DOHH2 (cell line): ENCODE data around the gene YPEL5.
"Not testable (repeated sequence)": the region's sequence is repeated elsewhere in the genome, so short reads cannot be mapped to it uniquely, and the experiment has no call there.

Experiments used
- H3F3A ChIP-seq: fragments of 200-600 bp; sonication (generic), shearing (Covaris generic); 2 replicates; pipeline ENCODE4 v1.6.0; 2016; ENCODE audit warnings: antibody characterized with exemption, mild to moderate bottlenecking; ENCODE audit not compliant: control insufficient read depth, insufficient read depth
- H3K27ac ChIP-seq: fragments of 200-600 bp; sonication (generic); 2 replicates; pipeline ENCODE4 v1.5.1; 2014; ENCODE audit warnings: low read depth, mild to moderate bottlenecking, low read length, moderate library complexity
- H3K27me3 ChIP-seq: fragments of 200-600 bp; sonication (generic); 2 replicates; pipeline ENCODE4 v1.6.1; 2014; ENCODE audit warnings: mild to moderate bottlenecking, low read length, mixed read lengths; ENCODE audit not compliant: control insufficient read depth
- H3K36me3 ChIP-seq: fragments of 200-600 bp; sonication (generic); 2 replicates; pipeline ENCODE4 v1.6.1; 2014; ENCODE audit warnings: mild to moderate bottlenecking, low read length, moderate library complexity, mixed read lengths; ENCODE audit not compliant: control insufficient read depth
- H3K4me1 ChIP-seq: fragments of 200-600 bp; sonication (generic); 2 replicates; pipeline ENCODE4 v1.6.1; 2014; ENCODE audit warnings: mild to moderate bottlenecking, low read length, mixed read lengths; ENCODE audit not compliant: control insufficient read depth
- H3K4me2 ChIP-seq: fragments of 200-600 bp; sonication (generic); 2 replicates; pipeline ENCODE4 v1.6.0; 2014; ENCODE audit warnings: mild to moderate bottlenecking, low read length, moderate library complexity
- H3K4me3 ChIP-seq: fragments of 200-600 bp; sonication (generic); 2 replicates; pipeline ENCODE4 v1.5.1; 2014; ENCODE audit warnings: mild to moderate bottlenecking, low read length, mixed read lengths
- H3K79me2 ChIP-seq: fragments of 200-600 bp; sonication (generic); 2 replicates; pipeline ENCODE4 v1.6.1; 2014; ENCODE audit warnings: mild to moderate bottlenecking, low read length, mixed read lengths; ENCODE audit not compliant: control insufficient read depth
- H3K9me2 ChIP-seq: fragments of 200-600 bp; sonication (generic); replicated peaks from 2 replicates; pipeline ENCODE4 v1.6.1; 2014; ENCODE audit warnings: mild to moderate bottlenecking, low read length, mixed read lengths; ENCODE audit not compliant: control insufficient read depth
- H3K9me3 ChIP-seq: fragments of 200-600 bp; sonication (generic); 2 replicates; pipeline ENCODE4 v1.6.1; 2014; ENCODE audit warnings: antibody characterized with exemption, low read length, mixed read lengths; ENCODE audit not compliant: control insufficient read depth, insufficient read depth
- H4K20me1 ChIP-seq: fragments of 200-600 bp; sonication (generic); 2 replicates; pipeline ENCODE4 v1.6.0; 2014; ENCODE audit warnings: low read depth, mild to moderate bottlenecking, antibody characterized with exemption, low read length, moderate library complexity; ENCODE audit not compliant: control insufficient read depth, insufficient read depth
- EZH2phosphoT487 ChIP-seq: fragments of 200-600 bp; sonication (generic); IDR thresholded peaks from 2 replicates; pipeline ENCODE4 v1.6.1; 2017; ENCODE audit warnings: borderline replicate concordance, mild to moderate bottlenecking, antibody characterized with exemption, low read length, moderate library complexity, mixed read lengths
- TF ChIP-seq, protein P1 (sequence below): fragments of 200-600 bp; sonication (generic); IDR thresholded peaks from one replicate; pipeline ENCODE4 v1.5.1; 2014; ENCODE audit warnings: antibody characterized with exemption, mild to moderate bottlenecking, low read depth, low read length; ENCODE audit not compliant: poor library complexity, severe bottlenecking

The YPEL5 gene

DNA sequence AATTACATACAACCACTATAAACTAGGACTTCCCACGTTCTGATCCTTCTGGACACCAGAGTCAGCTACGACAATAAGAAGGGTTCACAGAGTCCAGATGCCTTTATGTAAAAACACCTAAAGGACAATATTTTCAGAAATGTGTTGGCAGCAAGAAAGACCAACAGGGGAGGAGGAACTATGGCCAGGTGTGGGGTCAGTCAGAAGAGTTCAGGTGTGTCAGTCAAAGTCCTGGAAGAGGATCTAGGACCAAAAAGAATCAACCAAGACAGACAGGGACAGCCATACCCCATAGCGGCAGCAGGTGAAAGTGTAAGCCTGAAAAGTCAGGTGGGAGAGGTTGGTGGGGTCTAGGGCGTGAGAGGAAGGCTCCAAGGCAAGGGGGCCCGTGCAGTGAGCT, 38.0 kb upstream of the YPEL5 start:
- Histone ChIP-seq H3K9me2 (no peaks in the 10 kb centered on the region), H3F3A (no peaks in the 10 kb centered on the region), H3K79me2 (no peaks in the 10 kb centered on the region), H3K27ac (no peak overlapping the region), H3K4me3 (no peak overlapping the region), H3K4me1 (no peaks in the 10 kb centered on the region), H4K20me1 (no peaks in the 10 kb centered on the region), H3K27me3 (0 out of 2 replicates have a peak, but pooled peaks cover 4% of the 10 kb centered on the region), H3K4me2 (no peak overlapping the region), H3K36me3 (no peaks in the 10 kb centered on the region), H3K9me3 (no peaks in the 10 kb centered on the region)
- no peak for TF ChIP-seq EZH2phosphoT487

DNA sequence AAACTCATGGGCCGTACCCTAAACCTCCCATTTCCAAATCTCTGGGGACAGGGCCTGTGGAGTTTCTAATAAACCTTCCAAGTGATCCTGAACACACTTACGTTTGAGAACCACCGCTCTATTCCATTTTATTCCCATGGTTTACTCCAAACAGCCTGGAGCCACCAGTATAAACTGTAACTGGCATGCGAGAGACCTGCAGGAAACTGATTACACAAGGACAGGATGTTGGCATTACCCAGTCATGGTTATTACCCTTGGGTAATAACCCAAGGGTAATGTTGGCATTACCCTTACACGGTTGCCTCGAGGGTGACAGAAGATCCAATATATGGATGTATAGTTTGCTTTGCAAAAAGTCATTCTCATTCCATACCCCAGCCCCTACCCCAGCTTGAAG, 37.0 kb upstream of the YPEL5 start:
- Histone ChIP-seq H3K9me3 (no peaks in the 10 kb centered on the region), H3K4me1 (no peaks in the 10 kb centered on the region), H3F3A (no peaks in the 10 kb centered on the region), H3K4me3 (no peak overlapping the region), H3K4me2 (no peak overlapping the region), H3K36me3 (no peaks in the 10 kb centered on the region), H4K20me1 (no peaks in the 10 kb centered on the region), H3K27ac (no peak overlapping the region), H3K27me3 (0 out of 2 replicates have a peak, but pooled peaks cover 4% of the 10 kb centered on the region), H3K9me2 (no peaks in the 10 kb centered on the region), H3K79me2 (no peaks in the 10 kb centered on the region)
- TF ChIP-seq, protein P1, sequence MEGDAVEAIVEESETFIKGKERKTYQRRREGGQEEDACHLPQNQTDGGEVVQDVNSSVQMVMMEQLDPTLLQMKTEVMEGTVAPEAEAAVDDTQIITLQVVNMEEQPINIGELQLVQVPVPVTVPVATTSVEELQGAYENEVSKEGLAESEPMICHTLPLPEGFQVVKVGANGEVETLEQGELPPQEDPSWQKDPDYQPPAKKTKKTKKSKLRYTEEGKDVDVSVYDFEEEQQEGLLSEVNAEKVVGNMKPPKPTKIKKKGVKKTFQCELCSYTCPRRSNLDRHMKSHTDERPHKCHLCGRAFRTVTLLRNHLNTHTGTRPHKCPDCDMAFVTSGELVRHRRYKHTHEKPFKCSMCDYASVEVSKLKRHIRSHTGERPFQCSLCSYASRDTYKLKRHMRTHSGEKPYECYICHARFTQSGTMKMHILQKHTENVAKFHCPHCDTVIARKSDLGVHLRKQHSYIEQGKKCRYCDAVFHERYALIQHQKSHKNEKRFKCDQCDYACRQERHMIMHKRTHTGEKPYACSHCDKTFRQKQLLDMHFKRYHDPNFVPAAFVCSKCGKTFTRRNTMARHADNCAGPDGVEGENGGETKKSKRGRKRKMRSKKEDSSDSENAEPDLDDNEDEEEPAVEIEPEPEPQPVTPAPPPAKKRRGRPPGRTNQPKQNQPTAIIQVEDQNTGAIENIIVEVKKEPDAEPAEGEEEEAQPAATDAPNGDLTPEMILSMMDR = no peak
- no peak for TF ChIP-seq EZH2phosphoT487

DNA sequence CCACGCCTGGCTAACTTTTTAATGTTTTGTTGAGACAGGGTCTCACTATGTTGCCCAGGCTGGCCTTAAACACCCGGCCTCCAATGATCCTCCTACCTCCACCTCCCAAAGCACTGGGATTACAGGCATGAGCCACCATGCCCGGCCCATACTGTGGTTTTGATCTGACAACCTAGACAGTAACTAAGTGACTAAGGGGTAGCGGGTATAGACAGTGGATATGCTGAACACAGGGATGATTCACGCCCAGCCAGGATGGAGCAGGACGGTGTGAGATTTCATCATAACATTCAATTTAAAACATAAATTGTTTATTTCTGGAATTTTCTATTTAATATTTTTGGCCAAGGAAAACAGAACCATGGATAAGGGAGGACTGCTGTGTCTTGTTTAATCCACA, 36.0 kb upstream of the YPEL5 start:
- TF ChIP-seq, protein P1 = no peak
- TF ChIP-seq EZH2phosphoT487 = no peak
- H3K4me2 ChIP-seq = no peak overlapping the region
- no peaks in the 10 kb centered on the region for H3K79me2 ChIP-seq
- no peaks in the 10 kb centered on the region for H3K9me2 ChIP-seq
- H3K4me1 ChIP-seq = no peaks in the 10 kb centered on the region
- no peaks in the 10 kb centered on the region for H3F3A ChIP-seq
- H4K20me1 ChIP-seq = no peaks in the 10 kb centered on the region
- H3K27me3 ChIP-seq = 0 out of 2 replicates have a peak, but pooled peaks cover 4% of the 10 kb centered on the region
- no peak overlapping the region for H3K27ac ChIP-seq
- no peak overlapping the region for H3K4me3 ChIP-seq
- no peaks in the 10 kb centered on the region for H3K36me3 ChIP-seq
- no peaks in the 10 kb centered on the region for H3K9me3 ChIP-seq

DNA sequence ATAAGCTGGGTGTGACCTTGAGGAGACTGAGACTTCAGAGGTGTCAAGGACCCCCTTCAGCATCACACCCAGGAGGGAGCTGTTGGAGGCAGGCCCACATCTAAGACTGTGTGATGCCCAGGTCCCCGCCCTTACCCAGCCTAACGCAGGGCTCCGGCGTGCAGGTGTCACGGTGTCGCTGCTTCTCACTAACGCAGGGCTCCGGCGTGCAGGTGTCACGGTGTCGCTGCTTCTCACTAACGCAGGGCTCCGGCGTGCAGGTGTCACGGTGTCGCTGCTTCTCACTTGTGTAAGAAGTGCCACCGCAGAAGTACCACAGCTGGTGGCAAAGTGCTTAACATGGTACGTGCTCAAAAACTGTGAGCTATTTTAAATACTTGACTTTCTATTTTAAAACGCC, 35.6 kb upstream of the YPEL5 start:
- H3K4me3 ChIP-seq, H3K9me3 ChIP-seq, H3K36me3 ChIP-seq, H3K27me3 ChIP-seq, H3K4me2 ChIP-seq, H3K79me2 ChIP-seq, H3F3A ChIP-seq, H3K9me2 ChIP-seq, H3K4me1 ChIP-seq, H3K27ac ChIP-seq, H4K20me1 ChIP-seq: not testable (repeated sequence)
